ENCODE results near the gene PTPRN2.
"Not testable (repeated sequence)": the region's sequence is repeated elsewhere in the genome, so short reads cannot be mapped to it uniquely, and the experiment has no call there.

PTPRN2 gene

GRCh38 chr7:158187694-158187994 is 400.0 kb downstream of the PTPRN2 start:
- DNase-seq = no peak

- no peak for DNase-seq
Observed at GRCh38 chr7:158186864-158187693, 400.5 kb downstream of the PTPRN2 start.

- DNase-seq = no peak
Observed at GRCh38 chr7:158186406-158186805, 401.2 kb downstream of the PTPRN2 start.

- DNase-seq = no peak
Observed at GRCh38 chr7:158185653-158186052, 402.0 kb downstream of the PTPRN2 start.

GRCh38 chr7:158183431-158183830 is 404.2 kb downstream of the PTPRN2 start:
- DNase-seq = no peak

GRCh38 chr7:158176561-158177173 is 411.0 kb downstream of the PTPRN2 start:
- no peak for DNase-seq

- no peak for DNase-seq
Observed at GRCh38 chr7:158175779-158176178, 411.8 kb downstream of the PTPRN2 start.

GRCh38 chr7:158174947-158175346 is 412.7 kb downstream of the PTPRN2 start:
- no peak for DNase-seq

GRCh38 chr7:158167373-158167772 is 420.2 kb downstream of the PTPRN2 start:
- DNase-seq = no peak

GRCh38 chr7:158166386-158167340 is 421.0 kb downstream of the PTPRN2 start:
- no peak for DNase-seq

GRCh38 chr7:158165711-158166110 is 421.9 kb downstream of the PTPRN2 start:
- DNase-seq = no peak

GRCh38 chr7:158164101-158165095 is 423.2 kb downstream of the PTPRN2 start:
- no peak for DNase-seq

GRCh38 chr7:158161194-158161593 is 426.4 kb downstream of the PTPRN2 start:
- DNase-seq = no peak

- DNase-seq = no peak
Observed at GRCh38 chr7:158160199-158160598, 427.4 kb downstream of the PTPRN2 start.

- no peak for DNase-seq
Observed at GRCh38 chr7:158157460-158157859, 430.2 kb downstream of the PTPRN2 start.

GRCh38 chr7:158151273-158151672 is 436.4 kb downstream of the PTPRN2 start:
- DNase-seq = not testable (repeated sequence)

GRCh38 chr7:158150234-158150633 is 437.4 kb downstream of the PTPRN2 start:
- no peak for DNase-seq

- DNase-seq = not testable (repeated sequence)
Observed at GRCh38 chr7:158147431-158147830, 440.2 kb downstream of the PTPRN2 start.

GRCh38 chr7:158145370-158145769 is 442.3 kb downstream of the PTPRN2 start:
- DNase-seq = no peak

GRCh38 chr7:158143196-158144120 is 444.2 kb downstream of the PTPRN2 start:
- DNase-seq = no peak

- no peak for DNase-seq
Observed at GRCh38 chr7:158142657-158143056, 445.0 kb downstream of the PTPRN2 start.
